ENCODE measurements around the gene FUS.
"Not testable (repeated sequence)": the region's sequence is repeated elsewhere in the genome, so short reads cannot be mapped to it uniquely, and the experiment has no call there.

FUS gene

GRCh38 chr16:31193874-31194273, 13.9 kb downstream of the FUS start:
- DNase-seq (ENCODE audit: low read depth in 1 of 2, low spot score in 1 of 2) = no peak
- TF ChIP-seq JUND (IDR thresholded peaks at IDR 0.05; ENCODE audit: low read depth) = no peak
- in situ Hi-C loops (cut with HindIII; ENCODE audit: low pct_unique_long_range_greater_than_20kb, low sequenced_read_pairs) = no loop called here

GRCh38 chr16:31194898-31195297, 15.0 kb downstream of the FUS start:
- TF ChIP-seq JUND (IDR thresholded peaks at IDR 0.05; ENCODE audit: low read depth) = no peak
- in situ Hi-C loops (cut with HindIII; ENCODE audit: low pct_unique_long_range_greater_than_20kb, low sequenced_read_pairs) = no loop called here
- no peak for DNase-seq (ENCODE audit: low read depth in 1 of 2, low spot score in 1 of 2)

GRCh38 chr16:31195861-31196260, 15.9 kb downstream of the FUS start:
- in situ Hi-C loops (cut with HindIII; ENCODE audit: low pct_unique_long_range_greater_than_20kb, low sequenced_read_pairs) = not testable (repeated sequence)

GRCh38 chr16:31196324-31197088, 16.6 kb downstream of the FUS start:
- in situ Hi-C loops (cut with HindIII; ENCODE audit: low pct_unique_long_range_greater_than_20kb, low sequenced_read_pairs) = no loop called here
- no peak for TF ChIP-seq JUND (IDR thresholded peaks at IDR 0.05; ENCODE audit: low read depth)
- no peak for DNase-seq (ENCODE audit: low read depth in 1 of 2, low spot score in 1 of 2)

More at GRCh38 chr16:31195861-31196260, 15.9 kb downstream of the FUS start:
- not testable (repeated sequence) for DNase-seq (ENCODE audit: low read depth in 1 of 2, low spot score in 1 of 2)

GRCh38 chr16:31198207-31198882, 18.4 kb downstream of the FUS start:
- no peak for TF ChIP-seq JUND (IDR thresholded peaks at IDR 0.05; ENCODE audit: low read depth)
- in situ Hi-C loops (cut with HindIII; ENCODE audit: low pct_unique_long_range_greater_than_20kb, low sequenced_read_pairs) = no loop called here
- no peak for DNase-seq (ENCODE audit: low read depth in 1 of 2, low spot score in 1 of 2)

GRCh38 chr16:31199430-31200041, 19.6 kb downstream of the FUS start:
- DNase-seq (ENCODE audit: low read depth in 1 of 2, low spot score in 1 of 2) = no peak
- TF ChIP-seq JUND (IDR thresholded peaks at IDR 0.05; ENCODE audit: low read depth) = no peak
- in situ Hi-C loops (cut with HindIII; ENCODE audit: low pct_unique_long_range_greater_than_20kb, low sequenced_read_pairs) = no loop called here

GRCh38 chr16:31200111-31200510, 20.2 kb downstream of the FUS start:
- not testable (repeated sequence) for DNase-seq (ENCODE audit: low read depth in 1 of 2, low spot score in 1 of 2)

GRCh38 chr16:31200821-31201568, 21.1 kb downstream of the FUS start:
- no peak for TF ChIP-seq JUND (IDR thresholded peaks at IDR 0.05; ENCODE audit: low read depth)
- no peak for DNase-seq (ENCODE audit: low read depth in 1 of 2, low spot score in 1 of 2)
- in situ Hi-C loops (cut with HindIII; ENCODE audit: low pct_unique_long_range_greater_than_20kb, low sequenced_read_pairs) = no loop called here

More at GRCh38 chr16:31200111-31200510, 20.2 kb downstream of the FUS start:
- in situ Hi-C loops (cut with HindIII; ENCODE audit: low pct_unique_long_range_greater_than_20kb, low sequenced_read_pairs) = not testable (repeated sequence)

GRCh38 chr16:31201582-31202413, 21.9 kb downstream of the FUS start:
- DNase-seq (ENCODE audit: low read depth in 1 of 2, low spot score in 1 of 2) = no peak
- no peak for TF ChIP-seq JUND (IDR thresholded peaks at IDR 0.05; ENCODE audit: low read depth)
- in situ Hi-C loops (cut with HindIII; ENCODE audit: low pct_unique_long_range_greater_than_20kb, low sequenced_read_pairs) = no loop called here

GRCh38 chr16:31202414-31203375, 22.8 kb downstream of the FUS start, which contains the start of gene PYCARD:
PYCARD (minus strand) TSS chr16:31202760; CDS start chr16:31202690, 70 bp downstream.
- no peak for DNase-seq (ENCODE audit: low read depth in 1 of 2, low spot score in 1 of 2)
- in situ Hi-C loops (cut with HindIII; ENCODE audit: low pct_unique_long_range_greater_than_20kb, low sequenced_read_pairs) = no loop called here
- no peak for TF ChIP-seq JUND (IDR thresholded peaks at IDR 0.05; ENCODE audit: low read depth)
